Mesendoderm (in vitro differentiated cells): ENCODE data around the gene CMTR1.
"Not testable (repeated sequence)": the region's sequence is repeated elsewhere in the genome, so short reads cannot be mapped to it uniquely, and the experiment has no call there.

ENCODE experiments used
- DNase-seq: peaks from one replicate; pipeline ENCODE4 v3.0.0; 2013
- H2AK5ac ChIP-seq: 2 replicates; pipeline ENCODE4 v1.6.1; 2013; ENCODE audit warnings: low read length, inconsistent platforms
- H2BK120ac ChIP-seq: 2 replicates; pipeline ENCODE4 v1.6.1; 2013; ENCODE audit warnings: low read depth, mild to moderate bottlenecking, low read length, moderate library complexity, mixed read lengths
- H2BK15ac ChIP-seq: replicated peaks from 2 replicates; pipeline ENCODE4 v1.6.1; 2013; ENCODE audit warnings: low read depth, mild to moderate bottlenecking, moderate library complexity
- H2BK5ac ChIP-seq: 2 replicates; pipeline ENCODE4 v1.6.1; 2013; ENCODE audit warnings: low read length, inconsistent platforms
- H3K18ac ChIP-seq: 2 replicates; pipeline ENCODE4 v1.6.1; 2013; ENCODE audit warnings: mild to moderate bottlenecking, low read length, mixed read lengths
- H3K23ac ChIP-seq: one replicate; pipeline ENCODE4 v1.6.1; 2013; ENCODE audit warnings: low read length
- H3K27ac ChIP-seq: 2 replicates; pipeline ENCODE4 v1.5.1; 2013; ENCODE audit warnings: low read depth, mild to moderate bottlenecking, inconsistent platforms, low read length, moderate library complexity
- H3K27me3 ChIP-seq: 2 replicates; pipeline ENCODE4 v1.6.1; 2013; ENCODE audit warnings: low read length, control low read depth, mild to moderate bottlenecking, inconsistent platforms; ENCODE audit not compliant: insufficient read depth, poor library complexity
- H3K36me3 ChIP-seq: 2 replicates; pipeline ENCODE4 v1.6.1; 2013; ENCODE audit warnings: low read length, inconsistent platforms; ENCODE audit not compliant: control insufficient read depth, insufficient read depth
- H3K4ac ChIP-seq: one replicate; pipeline ENCODE4 v1.6.1; 2013; ENCODE audit warnings: low read depth, mild to moderate bottlenecking, low read length, moderate library complexity
- H3K4me1 ChIP-seq: 2 replicates; pipeline ENCODE4 v1.6.1; 2013; ENCODE audit warnings: low read depth, low read length, inconsistent platforms; ENCODE audit not compliant: control insufficient read depth
- H3K4me2 ChIP-seq: 2 replicates; pipeline ENCODE4 v1.6.1; 2013; ENCODE audit warnings: low read length
- H3K4me3 ChIP-seq: 2 replicates; pipeline ENCODE4 v1.5.1; 2013; ENCODE audit warnings: mild to moderate bottlenecking, low read length
- H3K56ac ChIP-seq: one replicate; pipeline ENCODE4 v1.6.1; 2013; ENCODE audit warnings: low read length
- H3K79me1 ChIP-seq: 2 replicates; pipeline ENCODE4 v1.6.1; 2013; ENCODE audit warnings: low read length, inconsistent platforms
- H3K79me2 ChIP-seq: 2 replicates; pipeline ENCODE4 v1.6.1; 2013; ENCODE audit warnings: mild to moderate bottlenecking, low read length; ENCODE audit not compliant: control insufficient read depth, insufficient read depth
- H3K9ac ChIP-seq: 2 replicates; pipeline ENCODE4 v1.6.1; 2013; ENCODE audit warnings: low read length, inconsistent platforms
- H4K5ac ChIP-seq: one replicate; pipeline ENCODE4 v1.6.1; 2013; ENCODE audit warnings: low read length
- H4K8ac ChIP-seq: one replicate; pipeline ENCODE4 v1.6.1; 2013; ENCODE audit warnings: low read depth, mild to moderate bottlenecking, control low read depth, low read length, moderate library complexity
- WGBS: extraction: QIAGEN DNeasy Blood & Tissue Kit; methylation state at CpG from one replicate; pipeline ENCODE4 v1.1.7; 2013; ENCODE audit warnings: low lambda C conversion rate, missing lambda C conversion rate; ENCODE audit not compliant: insufficient coverage; ENCODE audit errors: extremely low coverage; 5-methylcytosine and 5-hydroxymethylcytosine counted together

Gene CMTR1

GRCh38 chr6:37435373-37435772 lies 2.4 kb downstream of the CMTR1 start:
- H3K18ac ChIP-seq, result no peak overlapping the region
- no peaks in the 10 kb centered on the region for H3K27me3 ChIP-seq
- no peak overlapping the region for H2AK5ac ChIP-seq
- H3K4me2 ChIP-seq, result no peak overlapping the region
- H3K36me3 ChIP-seq, result no peaks in the 10 kb centered on the region
- H2BK15ac ChIP-seq, result no peak overlapping the region
- peaks cover 10% of the 10 kb centered on the region for H3K79me1 ChIP-seq
- H4K5ac ChIP-seq, result no peak overlapping the region
- peaks cover 2% of the 10 kb centered on the region for H3K4me1 ChIP-seq
- H3K9ac ChIP-seq, result no peak overlapping the region
- no CpG with 5 or more reads among the region's 4 CpGs for WGBS
- H3K56ac ChIP-seq, result no peak overlapping the region
- H3K4ac ChIP-seq, result no peak overlapping the region
- H4K8ac ChIP-seq, result no peak overlapping the region
- peaks cover 8% of the 10 kb centered on the region for H3K79me2 ChIP-seq
- no peak overlapping the region for H3K4me3 ChIP-seq
- H3K23ac ChIP-seq, result no peak overlapping the region
- H3K27ac ChIP-seq, result no peak overlapping the region
- no peak overlapping the region for H2BK120ac ChIP-seq
- H2BK5ac ChIP-seq, result no peak overlapping the region
- DNase-seq, result no peak

- no peak overlapping the region for H2BK120ac ChIP-seq
- H2AK5ac ChIP-seq, result no peak overlapping the region
- H3K4ac ChIP-seq, result no peak overlapping the region
- peaks cover 2% of the 10 kb centered on the region for H3K4me1 ChIP-seq
- no peak overlapping the region for H3K23ac ChIP-seq
- no peak overlapping the region for H2BK15ac ChIP-seq
- no peaks in the 10 kb centered on the region for H3K36me3 ChIP-seq
- no peak overlapping the region for H3K27ac ChIP-seq
- H2BK5ac ChIP-seq, result no peak overlapping the region
- no peak overlapping the region for H4K5ac ChIP-seq
- H3K4me3 ChIP-seq, result no peak overlapping the region
- H3K9ac ChIP-seq, result no peak overlapping the region
- WGBS, result no CpG with 5 or more reads among the region's 5 CpGs
- no peak overlapping the region for H3K4me2 ChIP-seq
- H3K56ac ChIP-seq, result no peak overlapping the region
- peaks cover 10% of the 10 kb centered on the region for H3K79me1 ChIP-seq
- H4K8ac ChIP-seq, result no peak overlapping the region
- no peaks in the 10 kb centered on the region for H3K27me3 ChIP-seq
- no peak overlapping the region for H3K18ac ChIP-seq
- DNase-seq, result peak; percentile 20
- H3K79me2 ChIP-seq, result peaks cover 8% of the 10 kb centered on the region
These were observed 2.8 kb downstream of the CMTR1 start for GRCh38 chr6:37435816-37436215.

DNA sequence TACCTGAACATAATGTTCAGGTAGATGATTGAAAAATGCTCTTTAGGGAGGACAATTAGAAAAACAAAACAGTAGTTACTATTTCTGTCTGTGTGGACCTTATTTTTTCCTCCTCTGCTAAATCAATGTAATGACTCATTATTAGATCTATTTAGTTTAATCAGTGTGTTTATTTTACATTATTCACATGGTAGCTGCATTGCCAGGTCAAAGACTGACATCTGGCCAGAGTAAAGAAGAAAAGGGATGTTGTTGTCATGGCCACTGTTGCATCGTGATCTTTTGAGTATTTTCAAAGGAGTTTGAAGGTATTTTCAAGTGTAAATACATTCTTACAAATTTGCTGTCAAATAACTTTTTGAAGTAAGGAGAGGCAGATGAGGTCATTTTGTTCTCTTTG lies 5.9 kb downstream of the CMTR1 start:
- no peak overlapping the region for H3K23ac ChIP-seq
- no peaks in the 10 kb centered on the region for H3K27me3 ChIP-seq
- H3K56ac ChIP-seq, result no peak overlapping the region
- no CpG with 5 or more reads among the region's 1 CpG for WGBS
- H2BK120ac ChIP-seq, result no peak overlapping the region
- H4K8ac ChIP-seq, result no peak overlapping the region
- no peaks in the 10 kb centered on the region for H3K4me1 ChIP-seq
- no peak overlapping the region for H2BK5ac ChIP-seq
- no peak overlapping the region for H3K18ac ChIP-seq
- no peak overlapping the region for H2AK5ac ChIP-seq
- H3K4ac ChIP-seq, result no peak overlapping the region
- H2BK15ac ChIP-seq, result no peak overlapping the region
- peaks cover 4% of the 10 kb centered on the region for H3K79me2 ChIP-seq
- no peak overlapping the region for H3K9ac ChIP-seq
- H3K36me3 ChIP-seq, result no peaks in the 10 kb centered on the region
- H3K4me3 ChIP-seq, result no peak overlapping the region
- peaks cover 8% of the 10 kb centered on the region for H3K79me1 ChIP-seq
- no peak overlapping the region for H3K4me2 ChIP-seq
- no peak for DNase-seq
- H3K27ac ChIP-seq, result no peak overlapping the region
- no peak overlapping the region for H4K5ac ChIP-seq

GRCh38 chr6:37441651-37442050 lies 8.6 kb downstream of the CMTR1 start:
- no peak overlapping the region for H3K18ac ChIP-seq
- no peak overlapping the region for H4K8ac ChIP-seq
- no peak overlapping the region for H2BK5ac ChIP-seq
- H3K79me2 ChIP-seq, result no peaks in the 10 kb centered on the region
- WGBS, result no CpG with 5 or more reads among the region's 6 CpGs
- DNase-seq, result no peak
- H3K9ac ChIP-seq, result no peak overlapping the region
- no peaks in the 10 kb centered on the region for H3K4me1 ChIP-seq
- H3K27ac ChIP-seq, result no peak overlapping the region
- no peak overlapping the region for H2BK15ac ChIP-seq
- H4K5ac ChIP-seq, result no peak overlapping the region
- H3K27me3 ChIP-seq, result no peaks in the 10 kb centered on the region
- H3K23ac ChIP-seq, result no peak overlapping the region
- H2AK5ac ChIP-seq, result no peak overlapping the region
- no peak overlapping the region for H3K4me2 ChIP-seq
- H3K4ac ChIP-seq, result no peak overlapping the region
- H2BK120ac ChIP-seq, result no peak overlapping the region
- peaks cover 3% of the 10 kb centered on the region for H3K79me1 ChIP-seq
- H3K56ac ChIP-seq, result no peak overlapping the region
- H3K36me3 ChIP-seq, result no peaks in the 10 kb centered on the region
- H3K4me3 ChIP-seq, result no peak overlapping the region

GRCh38 chr6:37442416-37443215 lies 9.6 kb downstream of the CMTR1 start:
- Histone ChIP-seq H4K8ac (no peak overlapping the region), H3K4me2 (no peak overlapping the region), H3K27me3 (no peaks in the 10 kb centered on the region), H3K36me3 (no peaks in the 10 kb centered on the region), H3K79me2 (no peaks in the 10 kb centered on the region), H3K9ac (no peak overlapping the region), H2BK15ac (no peak overlapping the region), H3K18ac (no peak overlapping the region), H2AK5ac (no peak overlapping the region), H4K5ac (no peak overlapping the region), H3K56ac (no peak overlapping the region), H3K4ac (no peak overlapping the region), H3K4me3 (no peak overlapping the region), H3K27ac (no peak overlapping the region), H3K23ac (no peak overlapping the region), H2BK5ac (no peak overlapping the region), H3K79me1 (peaks cover 1% of the 10 kb centered on the region), H3K4me1 (no peaks in the 10 kb centered on the region), H2BK120ac (no peak overlapping the region)
- no peak for DNase-seq
- no CpG with 5 or more reads among the region's 4 CpGs for WGBS

GRCh38 chr6:37443216-37443542 lies 10.2 kb downstream of the CMTR1 start:
- not testable (repeated sequence) for H3K4ac ChIP-seq, H3K56ac ChIP-seq, H3K79me2 ChIP-seq, H4K5ac ChIP-seq, H2BK5ac ChIP-seq, H4K8ac ChIP-seq, H3K4me1 ChIP-seq, DNase-seq, H2BK15ac ChIP-seq, H3K9ac ChIP-seq, H3K18ac ChIP-seq, H2BK120ac ChIP-seq, H3K79me1 ChIP-seq, H3K27me3 ChIP-seq, H3K4me3 ChIP-seq, H3K4me2 ChIP-seq, H3K36me3 ChIP-seq, H2AK5ac ChIP-seq, H3K23ac ChIP-seq, H3K27ac ChIP-seq
- WGBS, result no CpG with 5 or more reads among the region's 5 CpGs
